Measurements from ENCODE around the gene LASP1.

The LASP1 gene

DNA sequence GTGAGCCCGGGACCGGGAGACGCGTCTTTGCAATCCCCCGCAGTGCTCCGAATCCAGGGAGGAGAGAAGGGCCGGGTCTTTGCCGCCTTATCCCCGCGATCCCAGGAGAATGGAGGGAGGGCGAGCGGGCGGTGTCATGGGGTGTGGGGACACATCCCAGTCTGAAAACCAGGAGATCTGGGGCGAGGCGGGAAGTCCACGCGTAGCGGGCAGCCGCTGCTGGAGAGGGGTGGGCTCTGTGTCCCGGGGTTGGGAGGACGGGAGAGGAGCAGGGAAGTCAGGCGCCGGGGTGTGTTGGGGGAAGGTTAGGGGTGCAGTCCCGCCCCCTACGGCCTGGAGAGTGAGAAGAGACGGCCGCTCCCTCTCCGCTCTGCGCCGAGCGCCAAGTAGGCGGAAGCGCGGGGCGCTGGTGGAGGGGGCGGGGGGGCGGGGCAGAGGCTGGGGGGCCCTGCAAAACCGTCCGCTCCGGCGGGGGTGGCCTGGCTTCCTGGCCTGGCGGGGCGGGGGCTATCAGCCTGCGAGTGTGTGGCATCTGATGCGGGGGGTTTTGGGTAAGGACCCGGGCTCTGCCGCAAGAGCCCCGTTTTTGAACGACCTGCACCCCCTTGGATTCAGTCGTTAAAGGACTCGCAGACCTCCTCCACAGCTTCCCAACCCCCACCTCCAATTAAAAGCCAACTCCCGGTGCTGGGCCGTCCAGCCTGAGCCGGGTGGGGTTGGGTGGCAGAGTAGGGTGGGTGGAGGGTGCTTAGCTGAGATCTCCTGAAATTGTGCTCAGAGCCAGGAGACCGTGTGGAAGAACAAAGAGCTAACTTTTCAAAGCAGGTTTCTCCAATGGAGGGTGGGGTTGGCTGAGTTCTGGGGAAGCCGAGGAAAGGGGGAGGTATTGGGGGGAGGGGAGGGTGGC, 654 bp downstream of the LASP1 start:
- peak; percentile 67 for DNase-seq

DNA sequence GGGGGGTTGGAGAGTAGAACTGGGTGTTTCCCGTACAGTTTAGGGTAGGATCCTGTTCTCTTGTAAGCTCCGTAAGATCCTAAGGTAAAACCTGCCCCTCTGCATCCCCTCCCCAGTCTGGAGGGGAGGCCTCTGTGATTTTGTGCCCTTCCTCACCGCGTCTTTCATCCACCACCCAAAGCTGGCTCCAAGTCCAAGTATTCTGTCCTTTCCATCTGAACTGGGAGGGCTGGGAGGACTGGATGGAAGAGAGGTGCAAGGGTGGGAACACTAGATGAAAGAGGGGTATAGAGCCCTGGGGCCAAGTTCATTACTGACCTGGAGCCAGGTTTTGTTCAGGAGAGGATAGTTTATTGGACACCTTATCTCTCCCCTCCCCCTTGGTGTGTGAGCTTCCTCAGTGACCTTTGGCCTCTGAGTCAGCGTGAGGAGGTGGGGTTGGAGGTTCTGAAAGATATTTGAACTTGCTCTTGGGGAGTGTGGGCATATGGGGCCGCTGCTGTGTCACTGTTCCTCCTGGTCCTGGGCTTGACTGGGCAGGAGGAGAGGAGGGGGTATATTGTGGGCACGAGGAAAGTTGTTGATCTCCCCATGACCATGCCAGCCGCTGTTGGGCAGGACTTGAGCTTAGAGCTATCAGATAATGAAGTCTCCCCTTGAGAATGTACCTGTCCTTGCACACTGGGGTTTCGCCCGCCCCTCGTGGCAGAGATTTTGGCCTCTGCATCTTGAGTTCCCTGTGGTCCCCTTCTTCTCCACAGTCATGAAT, 1.6 kb downstream of the LASP1 start:
- DNase-seq = peak; percentile 63

DNA sequence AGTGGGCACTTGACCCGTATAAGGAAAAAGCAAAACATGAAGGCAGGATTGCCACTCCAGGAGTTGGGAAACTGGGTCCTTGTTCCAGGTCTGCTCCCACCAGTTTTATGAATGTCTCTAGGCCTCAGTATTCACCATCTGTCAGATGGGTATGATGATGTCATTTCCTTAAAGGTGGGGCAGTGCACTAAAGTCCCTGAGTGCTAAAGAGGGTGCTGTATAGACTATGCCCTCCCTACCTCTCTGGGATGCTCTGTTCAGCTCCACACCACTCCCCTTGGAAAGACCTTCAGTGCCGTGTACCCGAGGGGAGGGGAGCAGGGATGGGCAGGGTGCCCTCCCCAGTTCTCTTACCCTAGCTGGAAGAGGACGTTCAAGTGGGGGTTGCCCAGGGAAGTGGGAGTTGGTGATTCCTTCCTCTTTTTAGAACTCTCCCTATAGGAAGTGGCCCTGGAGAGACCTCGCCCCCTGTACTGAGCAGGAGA, 2.2 kb downstream of the LASP1 start:
- DNase-seq = no peak

DNA sequence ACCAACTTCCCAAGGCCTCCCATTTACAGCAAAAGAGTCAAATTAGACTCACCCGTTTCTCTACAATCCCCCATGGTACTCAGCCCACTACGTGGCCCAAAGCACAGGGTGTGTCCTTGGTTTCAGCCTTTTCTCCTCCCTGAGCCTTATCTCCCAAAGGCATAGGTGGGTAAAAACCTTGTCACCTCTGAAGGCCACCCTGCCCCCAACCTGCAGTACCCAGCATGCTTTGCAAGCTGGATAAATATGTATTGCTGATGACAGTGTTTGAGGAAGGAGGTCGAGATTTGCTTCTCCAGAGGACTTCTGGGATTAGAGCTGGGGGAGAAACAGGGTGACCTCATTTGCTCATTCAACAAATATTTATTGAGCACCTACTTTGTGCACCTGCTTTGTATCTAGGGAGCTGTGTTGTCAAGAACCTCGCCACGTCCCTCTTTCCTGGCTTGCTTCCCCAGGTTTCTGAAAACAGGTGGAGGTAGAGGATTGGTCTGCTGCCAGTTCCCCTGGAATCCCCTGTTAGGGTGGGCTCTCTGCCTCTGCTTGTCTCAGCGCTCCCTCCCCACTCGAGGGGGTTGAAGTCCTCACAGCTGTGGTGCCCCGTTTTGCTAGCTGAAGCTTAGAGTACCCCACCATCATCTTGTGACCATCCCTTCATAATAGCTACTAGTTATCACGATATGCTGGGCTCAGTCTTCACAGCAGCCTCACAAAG, 3.0 kb downstream of the LASP1 start:
- DNase-seq = no peak

DNA sequence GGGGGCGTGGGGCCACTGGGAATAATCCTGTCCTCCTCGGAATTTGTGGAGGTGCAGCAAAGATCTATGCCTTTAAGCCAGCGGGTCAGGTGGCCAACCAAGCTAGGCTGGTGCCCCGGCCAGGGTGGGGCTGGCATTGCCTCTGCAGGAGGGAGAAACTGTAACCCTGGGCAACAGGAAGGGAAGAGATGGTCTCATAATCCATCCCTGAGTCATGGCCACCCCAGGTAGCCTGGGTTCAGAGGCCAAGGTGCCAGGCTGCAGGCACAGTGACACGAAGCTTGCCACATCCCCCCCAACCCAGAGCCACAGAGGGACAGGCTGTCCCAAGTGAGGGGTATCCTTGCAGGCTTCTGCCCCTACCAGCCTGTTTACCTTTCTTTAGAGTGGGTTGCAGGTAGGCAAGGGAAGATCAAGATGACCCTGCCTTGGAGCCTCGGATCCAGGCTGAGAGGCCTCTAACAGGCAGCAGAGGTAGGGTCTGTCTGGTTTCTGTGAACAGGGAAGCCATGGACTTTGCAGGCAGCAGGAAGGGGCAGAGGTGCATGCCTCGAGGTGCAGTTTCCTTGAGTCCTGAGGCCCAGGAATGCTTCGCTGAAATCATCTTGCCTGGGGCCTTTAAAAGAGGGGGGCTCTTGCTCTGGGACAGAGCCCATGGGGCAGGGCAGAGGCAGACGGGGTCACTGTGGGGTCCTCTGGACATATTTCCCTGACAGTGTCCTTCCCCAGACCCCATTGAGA, 4.0 kb downstream of the LASP1 start:
- no peak for DNase-seq

DNA sequence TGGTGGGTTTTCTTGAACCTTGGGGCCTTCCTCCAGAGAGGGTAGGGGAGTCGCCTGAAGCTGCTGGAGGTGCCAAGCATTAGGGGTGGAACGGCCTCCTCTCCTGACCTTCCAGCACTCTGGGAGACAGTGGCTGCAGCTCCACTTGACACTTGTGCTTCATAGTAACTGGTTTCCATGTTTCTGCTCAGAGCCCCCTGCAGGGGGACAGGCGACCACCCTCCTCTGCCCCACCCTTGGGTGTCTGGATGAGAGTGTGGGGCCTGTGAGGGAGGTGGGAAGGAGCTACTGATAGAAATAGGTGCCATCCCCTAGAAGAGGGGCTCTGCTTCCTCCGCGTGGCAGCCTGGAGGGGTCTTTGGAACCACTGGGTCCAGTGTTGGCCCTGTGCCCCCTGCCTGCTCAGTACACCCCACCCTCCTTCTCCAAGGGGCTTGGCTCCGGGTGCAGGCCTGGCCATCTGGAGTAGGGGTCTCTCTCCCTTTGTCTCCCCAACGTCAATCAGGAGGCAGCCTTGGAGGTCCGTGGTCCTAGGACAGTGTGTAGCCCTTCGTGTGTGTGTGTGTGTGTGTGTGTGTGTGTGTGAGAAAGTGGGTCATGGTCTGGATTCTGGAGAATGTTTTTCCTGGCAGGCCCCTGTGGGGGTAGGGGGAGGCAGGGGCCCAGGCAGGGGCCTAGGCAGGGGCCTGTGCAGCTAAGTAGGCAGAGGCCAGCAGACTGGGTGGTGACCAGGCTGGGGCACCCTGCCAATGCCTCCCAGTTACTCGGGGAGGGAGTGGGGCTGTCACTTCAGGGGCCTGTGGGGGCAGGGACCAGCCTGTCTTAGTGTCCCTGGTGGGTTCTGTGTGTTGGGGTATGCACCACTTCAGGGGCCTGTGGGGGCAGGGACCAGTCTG, 4.9 kb downstream of the LASP1 start:
- peak; percentile 44 for DNase-seq

DNA sequence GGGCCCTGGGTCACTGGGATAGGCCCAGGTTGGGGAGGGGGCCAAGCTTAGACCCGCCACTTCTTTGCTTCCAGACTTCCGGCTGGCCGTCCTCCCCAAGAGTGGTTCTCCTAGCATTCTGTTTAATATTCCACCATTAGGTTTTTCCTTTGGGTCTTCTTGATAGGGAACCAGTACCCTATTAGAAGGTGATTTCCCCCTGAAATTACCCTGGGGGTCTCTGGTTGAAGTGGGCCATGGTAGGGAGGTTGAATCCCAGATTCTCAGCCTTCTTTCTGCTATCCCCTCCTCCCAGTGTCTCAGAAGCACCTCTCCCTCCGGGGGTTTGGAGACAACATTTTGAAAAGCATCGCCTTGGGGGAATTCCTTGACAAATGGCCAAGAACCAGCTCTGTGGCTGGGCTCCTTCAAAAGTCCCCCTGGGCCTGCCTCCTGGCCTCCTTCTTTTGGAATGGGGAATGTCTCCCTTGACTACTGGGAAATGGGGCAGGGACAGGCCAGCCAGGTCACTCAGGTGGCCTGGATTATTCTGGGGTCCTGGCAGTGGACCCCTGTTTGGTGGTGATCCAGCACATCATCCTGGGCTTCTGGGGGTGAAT, 5.7 kb downstream of the LASP1 start:
- DNase-seq = peak; percentile 62

DNA sequence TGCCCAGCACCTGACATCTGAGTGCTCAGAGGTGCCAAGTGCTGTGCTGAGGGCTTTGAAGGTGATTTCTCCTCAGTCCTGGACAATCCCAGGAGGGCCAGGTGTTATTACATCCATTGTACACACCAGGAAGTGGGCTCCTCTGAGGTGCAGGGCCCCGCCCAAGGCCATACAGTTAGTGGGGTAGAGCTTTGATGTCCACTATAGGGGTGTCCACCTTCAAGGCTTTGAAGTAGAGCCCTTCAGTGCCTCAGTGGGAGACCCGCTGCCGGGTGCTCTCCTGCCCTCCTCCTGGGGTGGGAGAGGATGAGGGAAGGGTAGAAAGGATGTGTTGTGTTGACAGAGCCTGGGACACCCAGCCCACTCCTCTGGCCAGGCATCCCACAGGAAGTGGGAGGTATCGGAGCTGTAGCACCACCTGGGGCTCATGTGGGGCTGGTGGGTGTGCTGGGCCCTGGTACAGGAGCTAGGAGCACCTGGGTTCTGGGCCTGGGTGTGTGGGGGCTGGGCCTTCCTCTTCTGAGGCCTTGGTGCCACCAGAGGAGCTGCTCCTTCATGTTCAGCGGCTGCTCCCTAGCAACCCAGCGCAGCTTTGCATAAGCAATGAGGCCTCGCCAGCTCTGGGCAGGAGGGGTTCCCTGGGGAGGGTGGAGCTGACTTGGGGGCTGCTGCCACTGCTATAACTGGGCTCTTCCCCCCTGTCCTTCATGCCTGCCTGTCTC, 7.4 kb downstream of the LASP1 start:
- no peak for DNase-seq

DNA sequence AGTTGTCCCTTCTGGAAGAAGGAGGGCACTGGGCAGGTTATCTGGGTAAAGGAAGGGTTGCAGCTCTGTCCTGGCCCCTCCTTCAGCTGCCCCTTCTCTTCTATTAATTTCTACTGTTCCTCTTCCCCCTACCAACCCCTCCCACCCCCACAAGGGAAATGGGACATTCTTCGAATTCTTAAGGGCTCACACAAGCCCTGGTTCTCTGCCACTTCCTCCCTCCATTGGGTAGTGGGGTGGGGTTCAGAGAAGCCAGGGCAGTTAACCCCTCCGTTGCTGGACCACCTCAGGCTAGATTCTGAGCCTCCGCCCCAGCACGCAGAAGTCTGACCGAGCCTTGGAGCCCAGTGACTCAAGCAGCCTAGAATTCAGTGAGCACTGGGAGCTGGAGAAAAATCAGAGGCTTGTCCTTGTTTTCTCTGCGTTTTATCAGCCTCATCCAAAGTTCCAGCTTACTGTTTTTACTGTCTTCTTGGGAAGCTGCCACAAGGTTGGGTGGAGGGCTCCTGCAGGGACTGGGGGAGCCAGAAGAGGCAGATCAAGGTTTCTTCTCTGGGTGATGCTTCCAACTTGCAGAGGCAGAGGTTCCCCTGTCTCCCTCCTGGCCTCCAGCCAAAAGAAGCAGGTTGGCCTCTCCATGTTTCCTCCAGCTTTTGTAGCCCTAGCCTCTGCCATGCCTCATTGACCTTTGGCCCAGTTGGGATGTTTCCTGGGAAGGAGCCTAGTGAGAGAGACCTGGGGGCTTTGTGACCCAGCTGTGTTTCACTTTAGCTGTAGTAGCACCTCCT, 10.2 kb downstream of the LASP1 start:
- DNase-seq = peak; percentile 93

DNA sequence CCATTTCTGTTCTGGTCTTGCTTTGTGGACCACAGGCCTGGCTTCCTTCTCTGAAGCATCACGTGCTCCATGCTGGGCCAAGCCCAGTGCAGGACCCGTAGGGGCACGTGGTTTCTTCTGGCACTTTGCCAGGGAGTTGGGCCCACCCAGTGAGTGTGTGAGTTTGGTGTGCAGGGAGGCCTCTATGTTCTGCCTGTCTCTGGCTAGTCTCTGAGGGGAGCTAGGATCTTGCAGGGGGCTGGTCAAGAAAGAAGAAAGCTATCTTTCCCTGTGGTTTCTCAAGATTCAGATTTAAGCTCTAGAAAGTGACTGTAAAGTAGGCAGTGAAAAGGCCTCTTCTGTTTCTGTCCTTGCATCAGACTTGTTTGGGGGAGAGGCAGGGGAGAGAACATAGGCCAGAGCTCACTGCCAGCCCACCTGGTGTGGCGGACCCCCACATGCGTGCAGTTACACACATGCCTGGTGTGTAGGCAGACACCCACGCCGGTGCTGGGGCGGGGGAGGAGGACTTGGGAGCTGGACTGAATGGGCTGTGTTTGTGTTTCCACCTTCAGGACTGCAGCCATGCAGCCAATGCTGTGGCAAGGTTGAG, 11.8 kb downstream of the LASP1 start:
- DNase-seq = peak; percentile 78

DNA sequence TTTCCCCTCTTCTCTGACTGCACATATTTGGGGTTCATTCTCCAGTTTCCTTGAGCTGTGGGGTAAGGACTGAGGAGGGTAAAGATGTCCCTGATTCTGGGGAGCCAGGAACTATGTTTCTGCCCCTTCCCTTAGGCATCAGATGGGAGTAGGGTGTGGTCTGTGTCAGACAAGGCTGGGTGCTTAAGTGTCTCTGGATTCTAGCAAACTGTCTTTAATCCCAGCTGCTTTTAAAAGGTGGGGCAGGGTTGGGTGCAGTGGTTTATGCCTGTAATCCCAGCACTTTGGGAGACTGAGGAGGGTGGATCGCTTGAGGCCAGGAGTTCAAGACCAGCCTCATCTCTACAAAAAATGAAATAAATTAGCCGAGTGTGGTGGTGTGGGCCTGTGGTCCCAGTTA, 13.0 kb downstream of the LASP1 start:
- DNase-seq = no peak

DNA sequence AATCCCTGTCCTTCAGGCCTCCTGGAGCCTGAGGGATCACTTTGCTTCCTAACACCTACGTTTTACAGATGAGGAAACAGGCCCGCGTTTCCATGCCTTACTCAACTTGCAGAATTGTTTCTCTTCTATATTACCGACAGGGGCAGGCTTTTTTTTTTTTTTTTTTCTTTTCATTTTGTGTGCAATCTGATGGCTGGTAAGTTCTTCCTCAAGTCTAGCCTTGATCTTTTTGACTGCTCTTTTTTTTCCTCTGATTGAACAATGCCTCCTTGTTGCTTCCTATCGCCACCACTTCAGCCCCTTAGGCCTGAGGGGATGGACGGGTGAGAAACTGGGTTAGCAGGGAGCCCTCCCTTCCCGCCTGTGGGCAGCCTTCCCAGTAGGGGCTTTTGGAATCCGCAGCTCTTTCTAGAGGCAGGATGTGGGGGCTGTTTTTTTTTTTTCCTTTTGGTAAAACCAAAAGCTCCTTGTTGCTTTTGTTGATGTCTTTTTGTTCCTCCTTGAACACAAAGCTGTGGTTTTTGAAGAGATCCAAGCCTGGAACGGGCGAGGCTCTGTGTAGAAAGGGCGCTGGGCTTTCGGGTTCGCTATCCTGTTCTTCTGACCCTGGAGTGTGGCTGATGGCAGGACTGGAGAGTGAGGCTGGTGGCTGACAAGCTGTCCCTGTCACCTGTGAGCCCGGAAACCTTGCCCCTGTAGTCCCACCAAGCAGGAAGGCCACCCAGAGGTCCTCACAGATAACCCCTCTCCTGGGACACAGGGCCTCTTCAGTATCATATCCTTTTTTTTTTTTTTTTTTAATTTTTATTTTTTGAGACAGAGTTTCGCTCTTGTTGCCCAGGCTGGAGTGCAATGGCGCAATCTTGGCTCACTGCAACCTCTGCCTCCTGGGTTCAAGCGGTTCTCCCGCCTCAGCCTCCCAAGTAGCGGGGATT, 14.0 kb downstream of the LASP1 start:
- no peak for DNase-seq

DNA sequence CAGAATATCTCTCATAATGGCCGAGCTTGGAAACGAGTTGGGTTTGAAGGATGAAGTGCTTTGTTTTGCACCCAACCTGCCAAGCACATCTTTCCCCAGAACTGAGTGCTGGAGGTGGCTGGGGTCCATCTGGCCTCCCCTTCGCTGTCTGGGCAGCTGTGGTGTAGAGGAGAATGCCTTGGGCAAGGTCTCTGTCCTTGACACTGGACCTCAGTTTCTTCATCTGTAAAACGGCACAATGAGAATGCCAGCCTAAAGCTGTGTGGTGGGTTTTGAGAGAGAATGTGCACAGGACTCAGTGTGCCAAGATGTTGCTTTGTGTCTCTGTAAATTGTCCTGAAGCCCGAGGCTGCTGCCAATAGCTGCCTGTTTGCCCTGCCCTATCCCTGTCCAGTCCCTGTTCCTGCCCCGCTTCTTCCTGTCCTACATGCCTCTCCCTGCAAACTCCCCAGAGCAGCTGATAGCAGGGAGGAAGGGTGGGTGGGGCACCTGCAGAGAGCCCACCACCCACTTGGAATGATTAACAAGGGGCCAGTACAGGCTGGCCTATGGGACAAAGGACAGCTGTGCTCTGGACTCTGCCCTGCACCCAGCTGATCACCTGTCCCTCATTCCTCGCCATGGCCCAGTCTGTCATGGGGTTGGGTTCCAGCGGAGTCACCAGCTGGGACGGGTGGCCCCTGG, 15.3 kb downstream of the LASP1 start:
- DNase-seq = no peak

DNA sequence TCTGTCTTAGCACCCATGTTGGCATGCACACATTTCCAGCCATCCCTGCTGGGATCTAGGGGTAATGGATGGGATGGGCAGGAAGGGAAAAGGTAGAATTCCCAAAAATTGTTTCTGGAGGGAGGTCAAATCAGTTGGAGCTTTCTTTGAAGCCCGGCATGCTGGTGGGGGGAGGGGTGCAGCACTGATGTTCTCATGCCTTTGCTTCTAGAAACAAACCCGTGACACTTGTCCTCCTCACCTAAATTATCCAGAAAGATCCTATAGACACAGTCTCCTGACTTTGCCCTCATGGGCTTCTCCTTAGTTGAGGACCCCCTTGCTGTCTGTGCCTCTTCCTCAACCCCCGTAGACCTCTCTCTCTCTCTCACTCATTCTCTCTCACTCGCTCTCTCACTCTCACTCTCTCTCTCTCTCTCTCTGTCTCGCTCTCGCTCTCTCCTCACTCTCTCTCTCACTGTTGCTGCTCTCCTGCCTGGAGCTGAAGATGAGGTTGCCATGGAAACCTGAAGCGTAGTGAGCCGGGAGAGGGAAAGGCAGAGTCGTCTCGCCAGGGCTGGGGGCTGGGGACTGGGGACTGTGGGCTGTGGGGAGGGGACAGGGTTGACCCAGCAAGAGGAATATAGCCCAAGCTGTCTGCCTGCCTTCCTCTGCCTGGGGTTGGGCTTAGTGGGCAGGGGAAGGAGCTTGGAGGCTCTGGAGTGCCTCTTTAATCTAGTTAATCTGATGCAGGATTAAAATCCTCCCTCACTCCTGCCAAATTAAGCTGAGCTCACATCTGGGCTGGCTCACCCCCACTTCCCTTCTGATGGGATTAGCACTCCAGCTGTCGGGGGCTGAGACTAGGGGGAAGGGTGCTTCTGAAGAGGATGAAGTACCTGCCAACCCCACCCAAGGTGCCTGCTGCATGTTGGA, 16.1 kb downstream of the LASP1 start:
- peak; percentile 38 for DNase-seq

DNA sequence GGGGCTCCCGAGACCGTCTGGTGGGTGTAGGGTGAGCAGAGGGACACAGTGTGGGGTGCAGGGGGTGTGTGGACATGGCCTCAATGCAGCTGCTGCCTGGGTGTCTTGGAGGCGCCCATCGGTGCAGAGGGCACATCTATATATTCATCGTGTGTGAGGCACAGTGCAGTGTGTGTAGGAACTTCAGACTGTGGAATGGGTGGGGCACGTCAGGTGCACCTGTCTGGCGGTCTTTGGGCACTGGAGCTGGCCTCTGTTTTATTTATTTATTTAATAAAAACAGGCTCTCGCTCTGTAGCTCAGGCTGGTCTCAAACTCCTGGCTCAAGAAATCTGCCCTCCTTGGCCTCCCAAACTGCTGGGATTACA, 16.8 kb downstream of the LASP1 start:
- no peak for DNase-seq

DNA sequence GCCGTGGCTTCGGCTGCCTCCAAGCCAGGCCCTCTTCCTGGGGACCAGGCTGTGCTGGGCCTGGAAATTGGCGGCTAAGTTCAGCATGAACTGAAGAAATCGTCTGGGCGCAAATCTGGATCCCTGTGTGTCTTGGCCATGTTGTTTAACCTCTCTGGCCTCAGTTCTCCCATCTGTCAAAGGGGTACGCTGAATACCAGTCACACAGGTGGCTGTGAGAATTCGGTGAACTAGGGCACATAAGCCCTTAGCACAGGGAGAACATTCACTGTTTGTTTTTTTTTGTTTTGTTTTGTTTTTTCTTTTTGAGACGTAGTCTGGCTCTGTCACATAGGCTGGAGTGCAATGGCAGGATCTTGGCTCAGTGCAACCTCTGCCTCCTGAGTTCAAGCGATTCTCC, 19.0 kb downstream of the LASP1 start:
- no peak for DNase-seq
